GM19023 (cell line): Measurements from ENCODE around the gene CORO7.

Experiments
- ATAC-seq: cut with Tn5 transposase; IDR thresholded peaks from one replicate; pipeline ENCODE4 v1.9.1; 2021; ENCODE audit warnings: mild to moderate bottlenecking, moderate library complexity; ENCODE audit not compliant: unreplicated experiment

The CORO7 gene

DNA sequence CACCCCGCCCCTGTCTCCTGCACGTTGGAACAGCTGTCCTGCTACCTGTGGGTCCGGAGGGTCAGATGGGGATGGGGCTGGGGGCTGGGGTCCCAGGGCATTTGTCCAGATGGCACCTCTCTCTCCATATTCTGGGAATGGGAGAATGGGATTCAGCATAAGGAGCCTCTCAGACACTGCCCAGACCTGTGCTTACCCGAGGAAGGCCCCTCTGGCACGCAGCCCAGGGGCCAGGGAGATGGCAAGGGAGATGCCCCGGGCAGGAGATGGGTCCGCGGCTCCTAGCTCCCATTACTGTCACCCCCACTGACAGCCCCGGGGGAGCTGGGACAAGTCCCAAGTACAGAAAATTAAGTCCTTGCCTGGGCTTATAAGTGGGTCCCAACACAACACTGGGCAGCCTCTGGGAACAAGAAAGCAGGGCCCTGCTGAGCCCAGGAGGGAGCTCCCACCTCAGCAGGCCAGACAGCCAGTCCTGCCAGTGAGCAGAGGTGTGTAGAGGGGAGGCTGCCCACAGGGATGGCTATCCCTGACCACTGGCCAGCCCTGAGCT, 43.0 kb downstream of the CORO7 start:
- ATAC-seq, result no peak

DNA sequence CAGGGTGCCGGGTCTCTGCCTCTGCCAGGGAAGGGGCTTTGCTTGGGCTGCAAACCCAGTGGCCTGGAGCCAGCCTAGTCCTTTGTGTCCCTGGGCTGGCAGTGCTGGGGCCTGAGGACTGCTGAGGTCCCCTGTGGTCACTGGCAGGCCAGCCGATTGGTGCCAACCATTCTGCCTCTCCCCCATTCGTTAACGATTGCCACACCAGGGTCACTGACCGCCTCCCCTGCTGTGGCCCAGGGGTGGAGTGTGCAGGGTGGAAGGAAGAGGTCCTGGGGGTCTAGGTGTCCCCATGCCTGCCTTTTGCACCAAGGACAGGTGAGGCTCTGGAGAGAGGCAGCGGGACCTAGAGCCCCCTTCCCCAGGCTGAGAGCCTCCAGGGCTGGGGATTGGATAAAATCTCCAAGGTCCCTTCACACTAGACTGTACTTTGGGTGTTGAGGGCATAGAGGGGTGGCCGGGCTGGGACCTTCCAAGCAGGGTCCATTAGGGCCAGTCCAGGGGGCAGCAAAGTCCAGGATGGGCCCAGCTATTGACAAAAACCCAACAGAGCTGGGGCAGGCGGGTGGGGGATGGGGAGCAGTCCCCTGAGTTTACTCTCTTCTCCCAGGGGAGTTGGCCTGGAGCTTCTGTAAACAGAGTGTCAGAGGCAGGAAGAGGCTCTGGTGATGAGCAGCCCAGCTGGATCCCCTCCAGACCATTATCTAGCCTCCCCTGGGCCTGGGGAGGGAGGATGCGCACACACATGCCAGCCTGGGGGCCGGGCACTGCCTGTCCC, 43.6 kb downstream of the CORO7 start:
- ATAC-seq, result no peak

DNA sequence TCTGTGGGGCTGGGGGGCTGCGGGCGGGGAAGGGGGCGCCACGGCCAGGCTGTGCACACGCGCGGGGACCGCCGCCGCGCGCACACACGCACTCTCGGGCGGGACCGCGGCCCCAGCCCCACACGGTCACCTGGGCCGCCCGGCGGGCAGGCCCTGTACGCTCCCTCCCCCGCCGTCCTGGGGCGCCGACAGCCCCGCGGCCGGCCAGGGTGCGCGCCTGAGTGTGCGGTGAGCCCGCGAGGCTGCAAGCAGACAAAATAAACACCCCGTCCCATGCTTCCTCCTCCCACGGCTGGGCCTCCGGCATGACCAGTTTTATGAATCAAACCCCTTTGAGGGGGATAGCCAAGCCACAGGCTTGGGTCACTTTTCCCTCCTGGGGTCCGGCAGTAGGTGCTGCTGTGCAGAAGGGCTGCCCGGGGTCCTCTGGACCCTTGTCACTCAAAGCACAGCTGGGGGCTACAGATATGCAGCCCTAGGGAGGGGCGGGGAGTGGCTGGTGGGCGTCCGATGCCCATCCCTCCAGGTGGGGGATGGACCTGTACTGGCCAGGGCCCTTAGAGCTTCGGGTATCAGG, 44.3 kb downstream of the CORO7 start:
- ATAC-seq, result no peak

DNA sequence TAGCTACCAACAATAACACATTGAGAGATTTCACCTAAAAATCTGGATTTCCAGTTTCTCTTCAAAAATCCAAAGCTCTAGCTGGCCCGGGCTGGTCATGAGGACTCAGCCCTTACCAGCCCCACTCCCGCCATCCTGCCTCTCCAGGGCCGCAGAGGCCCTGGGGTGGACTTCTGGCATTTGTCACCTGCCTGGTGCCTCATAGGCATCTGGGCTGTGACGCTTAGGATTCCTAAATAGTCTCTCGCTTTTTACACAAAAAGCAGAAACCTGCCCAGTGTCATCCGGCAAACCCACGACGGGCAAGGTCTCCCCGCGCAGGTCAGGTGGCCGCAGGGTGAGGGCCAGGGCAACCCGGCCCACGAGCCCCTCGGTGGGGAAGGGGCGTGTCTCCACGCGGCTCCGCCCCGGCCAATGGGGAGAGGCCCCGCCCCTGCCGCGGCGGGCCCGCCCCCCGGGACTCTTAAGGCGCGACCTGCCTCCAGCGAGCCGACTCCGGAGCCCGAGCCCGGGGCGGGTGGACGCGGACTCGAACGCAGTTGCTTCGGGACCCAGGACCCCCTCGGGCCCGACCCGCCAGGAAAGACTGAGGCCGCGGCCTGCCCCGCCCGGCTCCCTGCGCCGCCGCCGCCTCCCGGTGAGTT, 44.9 kb downstream of the CORO7 start, which contains the start of gene VASN:
VASN (plus strand) TSS at position 492 of the 644 bp plus-strand sequence. CDS start 9,030 bp downstream, outside the sequence.
- peak; percentile 51 for ATAC-seq

DNA sequence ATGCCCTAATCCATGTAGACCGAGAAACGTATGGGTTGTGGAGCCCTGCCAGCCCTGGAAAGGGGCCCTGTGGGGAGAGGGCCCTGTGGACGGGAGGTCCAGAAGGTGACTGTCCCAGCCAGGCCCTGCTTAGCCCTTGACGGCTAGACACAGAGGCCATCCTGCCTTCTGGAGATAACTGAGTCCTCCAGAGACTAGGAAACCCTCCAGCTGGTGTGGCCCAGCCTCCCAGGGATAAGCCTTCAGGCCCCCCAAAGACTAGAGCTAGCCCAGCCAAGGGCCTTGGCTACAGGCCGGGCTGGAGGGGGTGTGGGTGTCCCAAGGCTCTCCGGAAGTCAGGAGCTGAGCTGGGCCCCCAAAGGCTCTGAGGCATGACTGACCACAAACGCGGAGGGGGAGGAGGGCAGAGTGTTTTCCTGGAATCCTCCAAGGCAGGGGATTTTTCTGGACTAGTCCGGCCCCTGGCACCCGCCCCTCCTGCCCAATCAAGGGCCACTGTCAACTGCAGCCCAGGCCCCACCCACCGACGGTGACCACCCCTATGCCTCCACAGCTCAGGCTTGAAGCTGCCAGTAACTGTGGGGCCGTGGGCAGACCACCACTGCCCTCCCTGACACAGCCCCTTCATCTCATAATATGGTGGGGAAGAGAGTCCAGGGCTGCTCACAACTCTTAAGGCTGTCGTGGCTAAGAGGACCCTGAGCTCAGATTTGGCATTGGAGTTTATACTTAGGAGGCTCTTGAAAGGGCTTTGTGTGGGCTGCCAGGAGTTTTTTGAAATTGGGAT, 45.6 kb downstream of the CORO7 start:
- ATAC-seq, result no peak

DNA sequence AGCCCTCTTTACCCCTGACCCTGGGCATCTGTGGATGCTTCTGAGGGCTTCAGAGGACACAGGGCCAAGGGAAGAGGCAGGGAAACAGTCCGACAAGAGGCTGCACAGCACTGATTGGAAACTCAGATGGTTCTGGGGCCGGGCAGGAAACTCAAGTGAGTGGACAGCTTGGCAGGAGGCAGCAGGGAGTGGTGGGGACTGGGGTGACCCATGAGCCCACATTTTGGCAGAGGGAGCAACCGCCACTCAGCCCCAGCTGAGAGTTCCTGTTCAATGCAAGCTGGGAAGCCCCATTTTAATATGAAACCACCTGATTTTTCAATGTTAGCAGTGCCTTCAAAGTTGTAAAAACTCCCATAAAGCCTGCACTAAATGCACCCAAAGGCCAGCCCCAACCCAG, 46.2 kb downstream of the CORO7 start:
- ATAC-seq, result no peak

DNA sequence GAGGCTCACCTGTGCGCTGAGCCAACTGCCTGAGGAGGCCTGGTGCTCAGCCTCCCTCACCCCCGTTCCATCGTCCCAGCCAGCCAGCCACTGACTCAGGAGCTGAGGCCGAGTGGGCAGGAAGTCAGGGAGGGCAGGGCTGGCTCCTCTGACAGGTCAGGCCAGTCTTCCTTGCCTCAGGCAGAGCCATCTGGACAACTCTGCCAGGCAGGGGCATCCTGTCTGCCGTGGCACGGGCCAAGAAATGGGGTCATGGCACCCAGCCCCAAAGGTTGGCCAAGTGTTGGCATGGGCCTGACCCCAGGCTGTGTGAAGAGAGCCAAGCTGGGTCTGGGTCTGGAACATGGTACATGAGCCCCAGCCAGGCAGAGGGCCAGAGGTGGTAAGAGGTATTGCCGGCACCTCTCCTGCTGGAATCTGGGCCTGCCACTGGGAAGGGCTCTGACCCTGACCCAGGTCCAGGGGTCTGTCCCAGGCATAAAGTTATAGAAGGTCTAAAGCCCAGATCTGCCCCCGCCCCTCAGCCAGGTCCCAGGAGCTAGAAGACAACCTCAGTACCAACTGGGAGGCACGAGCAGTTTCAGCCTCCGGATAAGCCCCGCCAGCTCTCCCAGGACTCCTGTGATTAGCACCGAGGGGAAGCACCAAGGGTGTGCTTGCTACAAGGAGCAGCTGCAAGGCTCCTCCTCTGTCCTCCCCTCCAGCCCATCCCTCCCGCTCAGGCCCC, 47.2 kb downstream of the CORO7 start:
- ATAC-seq, result no peak

DNA sequence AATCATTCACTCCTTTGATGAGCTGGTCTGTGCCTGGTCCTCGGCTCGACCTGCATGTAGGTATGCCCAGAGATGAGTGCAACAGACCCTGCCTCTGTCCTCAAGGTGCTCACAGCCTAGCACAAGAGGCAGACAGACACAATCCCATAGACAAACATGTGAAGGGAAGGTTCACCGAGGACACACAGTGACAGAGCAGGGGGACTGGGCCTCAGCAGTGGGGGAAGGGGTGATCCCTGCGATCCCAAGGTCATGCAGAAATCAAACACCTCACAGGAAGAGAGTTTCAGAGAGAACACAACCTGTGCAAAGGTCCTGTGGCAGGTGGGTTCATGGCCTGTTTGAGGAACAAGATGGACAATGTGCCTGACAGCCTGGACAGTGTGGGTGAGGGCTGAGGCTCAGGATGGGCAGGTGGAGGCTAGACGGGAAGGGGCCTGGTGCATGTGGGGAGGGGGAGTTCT, 49.0 kb downstream of the CORO7 start:
- no peak for ATAC-seq

DNA sequence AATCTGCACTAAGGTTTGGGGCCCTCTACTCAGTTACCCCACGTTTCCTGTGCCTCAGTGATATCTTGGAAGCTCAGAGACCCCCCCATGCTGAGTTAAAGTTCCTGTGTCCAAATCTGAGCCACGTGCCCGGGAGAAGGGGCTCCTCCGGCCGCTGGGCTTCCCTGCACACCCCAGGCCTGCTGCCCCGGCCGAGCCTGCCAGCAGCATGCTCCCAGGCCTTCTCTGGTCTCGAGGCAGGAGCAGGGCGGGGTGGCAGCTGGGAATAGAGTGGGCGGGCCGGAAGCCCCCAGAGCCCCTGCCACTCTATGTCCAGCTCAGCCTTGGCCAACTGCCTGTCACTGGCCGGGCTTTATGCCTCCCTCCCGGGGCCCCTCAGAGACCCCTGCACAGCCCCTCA, 50.4 kb downstream of the CORO7 start:
- no peak for ATAC-seq

DNA sequence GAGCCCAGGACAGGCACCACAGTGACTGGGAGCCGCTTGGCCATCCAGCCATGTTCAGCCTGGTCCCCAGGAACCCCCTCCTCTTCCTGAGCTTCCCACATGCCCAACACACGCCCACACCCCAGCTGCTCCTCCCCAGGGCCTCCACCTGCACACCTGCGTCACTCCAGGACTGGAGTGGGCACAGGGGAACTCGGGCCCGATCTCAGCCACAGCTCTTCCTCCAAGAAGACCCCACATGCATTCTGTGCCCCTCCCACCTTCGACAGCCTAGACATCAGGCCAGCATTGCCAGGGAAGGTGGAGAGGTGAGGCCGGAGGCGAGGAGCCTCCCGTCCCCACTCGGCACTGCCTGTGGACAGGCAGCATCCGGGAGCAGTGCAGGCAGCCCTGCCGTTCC, 50.8 kb downstream of the CORO7 start:
- ATAC-seq, result no peak

DNA sequence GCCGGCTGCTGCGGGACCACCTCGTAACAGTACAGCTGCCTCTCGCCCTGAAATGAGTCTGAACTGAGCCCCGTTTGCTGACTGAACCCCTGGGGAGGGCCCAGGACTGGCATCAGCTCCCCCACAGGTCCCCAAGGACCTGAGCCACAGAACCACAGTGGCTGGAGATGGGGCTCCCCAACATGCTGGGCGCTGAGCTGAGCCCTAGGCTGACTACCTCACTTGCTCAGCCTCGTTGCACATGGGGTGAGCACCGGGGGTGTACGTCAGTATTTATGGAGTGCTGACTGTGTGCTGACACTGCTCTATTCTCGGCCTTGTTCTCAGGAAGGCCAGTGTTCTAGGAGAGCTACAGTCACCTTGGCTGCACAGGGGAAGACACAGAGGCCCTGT, 51.4 kb downstream of the CORO7 start:
- no peak for ATAC-seq

DNA sequence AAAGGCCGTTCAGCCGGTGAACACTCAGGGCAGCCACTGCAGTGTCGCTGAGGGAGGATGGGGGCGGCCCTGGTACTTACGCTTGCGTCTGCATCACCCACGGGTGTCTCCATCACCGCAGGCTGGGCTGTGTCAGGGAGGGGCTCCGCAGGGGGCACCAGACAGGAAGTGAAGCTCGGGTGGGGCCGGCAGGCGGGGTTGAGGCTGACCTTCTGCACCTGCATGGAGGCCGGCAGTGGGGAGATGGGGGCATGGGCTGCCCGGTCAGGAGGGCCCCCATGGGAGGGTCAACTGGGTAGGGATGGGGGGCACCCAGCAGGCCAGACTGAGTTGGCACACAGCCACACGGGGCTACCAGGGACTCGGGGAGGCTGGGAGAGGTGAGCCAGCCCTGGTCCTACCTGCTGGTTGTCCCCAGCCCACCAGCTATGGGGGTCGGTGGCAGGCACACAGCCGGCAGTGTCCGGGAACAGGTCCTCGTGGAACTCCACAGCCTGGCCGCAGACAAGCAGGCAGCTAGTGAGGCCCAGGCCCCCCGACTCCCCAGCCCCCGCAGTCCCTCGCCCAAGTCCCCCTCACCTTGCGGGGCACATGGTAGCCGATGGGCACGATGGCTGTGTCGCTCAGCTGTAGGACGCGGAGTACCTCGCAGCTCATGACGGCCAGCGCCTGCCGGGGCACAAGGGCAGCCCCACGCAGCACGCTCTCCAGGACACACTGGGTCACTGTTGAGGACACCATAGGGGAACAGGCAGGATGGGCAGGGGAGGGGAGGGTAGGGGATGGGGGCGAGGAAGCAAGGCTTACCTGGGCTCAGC, 52.0 kb downstream of the CORO7 start:
- ATAC-seq, result no peak

DNA sequence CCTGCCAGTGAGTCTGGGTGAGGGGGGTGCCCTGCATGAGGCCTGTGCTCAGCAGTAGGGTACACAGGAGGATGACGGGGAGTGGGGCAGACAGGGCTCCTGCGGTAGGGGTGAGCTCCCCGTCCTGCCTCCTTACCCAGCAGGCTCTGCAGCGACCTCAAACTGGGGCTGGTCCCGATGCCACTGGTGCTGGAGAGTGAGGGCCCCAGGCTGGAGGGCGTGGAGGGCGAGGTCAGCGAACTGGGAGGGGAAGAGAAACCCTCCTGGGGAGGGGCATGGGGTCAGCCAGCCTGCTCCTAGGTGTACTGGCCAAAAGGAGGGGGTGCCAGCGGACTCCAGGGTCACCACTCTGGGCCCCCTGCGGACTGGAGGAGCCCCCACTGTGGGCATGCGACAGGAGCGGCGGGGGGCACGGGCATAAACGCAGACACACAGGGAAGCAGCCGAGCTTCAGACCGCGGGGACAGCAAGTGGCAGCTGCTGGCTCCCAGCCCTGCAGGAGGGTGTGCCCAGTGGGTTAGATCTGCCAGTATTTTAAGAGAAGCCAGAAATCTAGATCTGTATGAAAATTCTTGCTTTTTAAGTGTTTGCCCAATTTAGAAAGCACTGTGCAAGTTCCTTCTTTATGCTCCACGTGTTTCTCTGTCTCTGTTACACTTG, 53.8 kb downstream of the CORO7 start:
- ATAC-seq, result no peak

DNA sequence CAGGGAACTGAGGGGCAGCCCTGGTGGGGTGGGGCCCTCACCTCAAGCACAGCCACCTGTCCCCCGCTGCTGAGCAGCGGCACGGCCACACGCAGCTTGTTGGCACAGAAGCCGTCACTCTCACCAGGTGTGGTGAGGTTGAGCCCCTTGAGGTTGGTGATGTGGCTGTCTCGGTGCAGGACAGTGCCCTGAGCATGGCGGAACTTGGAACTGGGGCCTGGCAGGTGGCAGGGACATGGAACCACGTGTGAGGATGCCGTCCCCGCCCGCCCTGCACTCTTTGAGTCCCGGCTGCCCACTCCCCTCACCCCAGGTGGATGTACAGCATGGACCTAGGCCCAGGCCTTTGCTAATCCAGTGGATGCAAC, 54.5 kb downstream of the CORO7 start:
- no peak for ATAC-seq

DNA sequence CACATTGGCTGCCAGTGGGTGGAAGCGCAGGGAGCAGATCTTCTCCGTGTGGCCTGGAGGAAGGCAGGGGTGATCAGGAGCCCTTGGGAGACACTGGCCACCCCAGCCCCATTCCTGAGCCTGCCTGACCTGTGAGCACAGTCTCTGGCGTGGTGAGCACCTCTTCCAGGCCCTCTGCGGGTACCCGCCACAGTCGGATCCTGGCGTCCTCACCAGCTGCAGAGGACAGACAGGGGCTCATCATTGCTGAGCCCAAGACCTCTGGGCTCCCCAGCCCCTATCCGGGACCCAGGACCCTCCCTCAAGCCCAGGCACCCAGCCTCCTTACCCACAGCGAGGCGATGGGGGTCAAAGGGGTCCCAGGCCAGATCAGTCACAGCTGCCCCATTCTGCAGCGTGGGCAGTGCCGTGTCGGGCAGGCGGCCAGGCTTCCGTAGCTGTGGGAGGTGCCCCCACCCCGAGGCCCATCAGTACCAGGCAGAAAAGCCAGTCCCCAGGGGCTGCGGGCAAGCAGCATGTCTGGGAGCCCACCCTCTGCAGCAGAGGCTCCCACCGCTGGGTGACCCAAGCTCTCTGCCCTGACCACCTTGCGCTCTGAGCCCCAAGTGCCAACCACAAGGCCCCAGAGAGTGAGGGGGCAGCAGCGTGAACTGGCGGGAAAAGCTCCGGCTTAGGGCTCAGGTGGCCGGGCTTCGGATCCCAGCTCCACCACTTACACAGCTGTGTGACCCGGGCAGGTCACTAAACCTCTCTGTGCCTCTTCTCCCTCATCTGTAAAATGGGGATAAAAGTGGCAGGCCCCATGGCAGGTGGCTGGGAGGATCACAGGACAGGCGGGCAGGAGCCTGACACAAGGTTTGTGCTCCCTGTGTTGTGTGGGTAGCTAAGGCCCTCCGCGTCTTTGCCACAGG, 55.1 kb downstream of the CORO7 start:
- no peak for ATAC-seq

DNA sequence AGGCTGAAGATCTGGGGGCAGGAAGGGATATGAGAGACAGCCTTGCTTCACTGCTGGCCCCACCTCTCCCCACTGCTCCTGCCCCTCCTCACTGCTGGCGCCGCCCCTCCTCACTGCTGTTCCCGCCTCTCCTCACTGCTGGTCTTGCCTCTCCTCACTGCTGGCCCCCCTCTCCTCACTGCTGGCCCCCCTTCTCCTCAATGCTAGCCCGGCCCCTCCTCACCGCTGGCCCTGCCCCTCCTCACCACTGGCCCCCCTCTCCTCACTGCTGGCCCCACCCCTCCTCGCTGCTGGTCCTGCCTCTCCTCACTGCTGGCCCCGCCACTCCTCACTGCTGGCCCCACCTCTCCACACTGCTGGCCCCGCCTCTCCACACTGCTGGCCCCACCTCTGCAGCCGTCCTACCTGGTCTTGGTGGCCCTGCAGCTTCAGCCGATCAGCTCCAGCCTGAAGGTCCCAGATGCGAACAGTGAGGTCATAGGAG, 55.8 kb downstream of the CORO7 start:
- ATAC-seq, result no peak

DNA sequence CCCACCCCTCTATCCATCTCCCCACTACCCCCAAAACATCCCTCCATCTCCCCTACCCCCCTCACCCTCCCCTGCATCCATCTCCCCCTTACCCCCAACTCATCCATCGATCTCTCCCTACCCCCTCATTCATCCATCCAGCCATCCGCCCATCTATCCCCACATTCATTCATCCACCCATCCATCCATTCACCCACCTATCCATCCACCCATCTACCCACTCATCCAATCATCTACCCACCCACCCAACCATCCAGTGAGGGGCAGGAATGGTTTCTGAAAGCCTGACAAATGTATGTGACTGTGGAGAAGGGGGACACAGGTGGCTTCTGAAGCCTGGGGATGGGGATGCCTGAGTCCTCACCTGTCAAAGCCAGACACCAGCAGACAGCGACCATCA, 56.5 kb downstream of the CORO7 start:
- ATAC-seq, result no peak
